Stimulated activated CD8-positive, alpha-beta memory T cell treated with anti-CD3 and anti-CD28 coated beads, Interleukin-2, amount 100 ng/mL, for 1 hour (primary cell): ENCODE data around the gene SRF.

ENCODE experiments used
- DNase-seq, 2 donors: peaks; one replicate each; pipeline ENCODE4 v3.0.0-alpha.2; 2020; ENCODE audit warnings: low read depth in 2 of 2

The SRF gene

DNA sequence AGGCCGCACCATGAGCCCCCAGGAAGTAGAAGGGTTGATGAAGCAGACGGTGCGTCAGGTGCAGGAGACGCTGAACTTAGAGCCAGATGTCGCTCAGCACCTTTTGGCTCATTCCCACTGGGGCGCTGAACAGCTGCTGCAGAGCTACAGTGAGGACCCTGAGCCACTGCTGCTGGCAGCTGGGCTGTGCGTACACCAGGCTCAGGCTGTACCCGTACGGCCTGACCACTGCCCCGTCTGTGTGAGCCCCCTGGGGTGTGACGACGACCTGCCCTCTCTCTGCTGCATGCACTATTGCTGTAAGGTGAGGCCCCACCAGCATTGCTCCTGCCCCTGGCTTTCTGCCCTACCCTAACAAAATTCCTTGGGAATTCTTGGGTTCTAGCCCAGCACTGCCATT lies 45.1 kb downstream of the SRF start:
- no peak for DNase-seq

DNA sequence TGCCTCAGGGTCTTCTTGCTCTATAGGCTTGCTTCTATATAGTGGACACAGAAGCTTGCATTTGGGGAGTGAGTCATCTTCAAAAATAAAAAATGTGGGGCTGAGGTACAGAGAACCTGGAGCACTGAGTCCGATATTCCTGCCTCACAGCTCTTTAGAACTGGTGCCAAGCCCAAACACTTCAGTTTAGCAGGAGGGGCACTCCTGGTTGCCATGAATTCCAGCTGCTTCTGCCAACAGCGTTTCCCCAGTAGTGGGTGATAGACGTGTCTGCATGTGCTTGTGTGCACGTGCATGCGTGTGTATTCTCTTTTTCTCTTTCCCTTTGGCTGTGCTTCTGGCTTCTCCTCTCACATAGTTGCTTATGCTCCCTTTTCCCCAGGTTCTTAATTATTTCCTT lies 46.3 kb downstream of the SRF start:
- no peak for DNase-seq

DNA sequence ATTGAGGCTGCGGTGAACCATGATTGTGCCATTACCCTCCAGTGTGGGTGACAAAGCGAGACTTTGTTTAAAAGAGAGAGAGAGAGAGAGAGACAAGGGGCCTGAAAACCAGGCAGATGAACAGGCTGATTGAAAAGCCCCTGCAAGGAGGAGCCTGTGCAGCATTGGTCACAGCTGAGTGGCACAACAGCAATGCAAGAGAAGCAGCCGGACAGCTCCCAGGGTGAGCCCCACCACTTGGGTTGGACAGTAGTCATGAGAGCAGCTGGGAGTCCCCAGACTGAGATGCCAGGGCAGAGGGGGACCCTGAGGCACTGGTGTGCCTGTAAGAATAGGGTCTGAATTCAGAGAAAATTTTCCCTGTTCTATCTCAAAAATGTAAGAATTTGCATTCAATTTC lies 48.0 kb downstream of the SRF start:
- no peak for DNase-seq

DNA sequence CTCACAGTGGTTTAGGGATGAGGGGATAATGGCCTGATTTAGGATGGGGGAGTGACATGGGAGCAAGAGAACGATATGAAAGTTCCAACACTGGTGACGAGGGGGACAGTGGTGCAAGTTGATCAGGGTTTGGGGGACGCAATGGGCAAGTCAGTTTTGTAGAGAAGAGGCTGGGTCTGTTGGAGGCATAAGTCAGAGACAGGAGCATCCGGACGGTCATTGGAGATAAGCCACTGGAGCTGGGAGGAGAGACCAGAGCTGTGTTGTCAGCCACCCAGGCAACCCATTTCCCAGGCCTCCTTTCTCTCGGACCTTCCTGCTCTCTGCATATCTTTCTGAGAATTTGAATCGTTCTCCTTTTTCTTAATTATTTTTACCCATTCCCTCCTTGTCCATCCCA lies 48.7 kb downstream of the SRF start:
- no peak for DNase-seq

DNA sequence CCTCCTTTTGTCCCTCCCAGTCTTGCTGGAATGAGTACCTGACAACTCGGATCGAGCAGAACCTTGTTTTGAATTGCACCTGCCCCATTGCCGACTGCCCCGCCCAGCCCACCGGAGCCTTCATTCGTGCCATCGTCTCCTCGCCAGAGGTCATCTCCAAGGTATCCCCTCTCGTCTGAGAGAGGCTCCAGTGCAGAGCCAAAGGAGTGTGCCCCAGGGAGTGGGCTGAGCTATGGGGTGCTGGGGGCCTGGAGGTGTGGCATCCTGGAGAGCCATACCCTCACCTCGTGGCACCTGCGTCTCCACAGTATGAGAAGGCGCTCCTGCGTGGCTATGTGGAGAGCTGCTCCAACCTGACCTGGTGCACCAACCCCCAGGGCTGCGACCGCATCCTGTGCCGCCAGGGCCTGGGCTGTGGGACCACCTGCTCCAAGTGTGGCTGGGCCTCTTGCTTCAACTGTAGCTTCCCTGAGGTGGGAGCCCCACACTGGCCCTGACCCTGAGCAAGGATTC lies 49.4 kb downstream of the SRF start:
- DNase-seq = no peak

DNA sequence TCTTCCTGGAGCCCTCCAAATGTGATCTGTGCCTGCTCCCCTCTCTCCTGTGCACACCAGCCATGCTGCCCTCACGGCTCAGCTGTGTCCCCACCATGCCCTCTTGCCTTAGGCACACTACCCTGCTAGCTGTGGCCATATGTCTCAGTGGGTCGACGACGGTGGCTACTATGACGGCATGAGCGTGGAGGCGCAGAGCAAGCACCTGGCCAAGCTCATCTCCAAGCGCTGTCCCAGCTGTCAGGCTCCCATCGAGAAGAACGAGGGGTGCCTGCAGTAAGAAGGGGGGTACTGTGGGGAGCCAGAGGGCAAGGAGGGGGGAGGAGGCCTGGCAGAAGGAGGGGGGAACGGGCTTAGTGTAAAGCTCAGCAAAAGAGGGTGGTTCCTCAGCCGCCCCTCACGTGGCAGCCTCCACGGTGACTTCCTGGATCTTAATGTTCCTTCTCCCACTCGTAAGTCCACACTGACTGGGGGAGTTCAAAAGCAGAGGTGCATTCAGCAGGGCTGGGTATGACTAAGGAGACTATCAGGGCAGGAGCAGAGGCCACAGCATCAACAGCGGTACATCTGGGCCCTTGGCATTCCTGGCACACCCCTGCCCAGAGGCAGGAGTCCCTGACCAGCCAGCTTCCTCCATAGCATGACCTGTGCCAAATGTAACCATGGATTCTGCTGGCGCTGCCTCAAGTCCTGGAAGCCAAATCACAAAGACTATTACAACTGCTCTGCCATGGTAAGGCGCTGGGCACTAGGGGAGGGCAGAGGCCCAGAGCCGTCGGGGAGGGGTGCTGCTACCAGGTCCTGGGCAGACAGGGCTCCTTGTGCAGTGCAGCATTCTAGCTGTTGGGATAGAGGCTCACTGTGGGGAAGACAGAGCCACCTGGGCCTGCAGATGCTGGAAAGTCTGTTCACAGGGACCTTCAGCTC lies 50.2 kb downstream of the SRF start:
- DNase-seq = no peak

DNA sequence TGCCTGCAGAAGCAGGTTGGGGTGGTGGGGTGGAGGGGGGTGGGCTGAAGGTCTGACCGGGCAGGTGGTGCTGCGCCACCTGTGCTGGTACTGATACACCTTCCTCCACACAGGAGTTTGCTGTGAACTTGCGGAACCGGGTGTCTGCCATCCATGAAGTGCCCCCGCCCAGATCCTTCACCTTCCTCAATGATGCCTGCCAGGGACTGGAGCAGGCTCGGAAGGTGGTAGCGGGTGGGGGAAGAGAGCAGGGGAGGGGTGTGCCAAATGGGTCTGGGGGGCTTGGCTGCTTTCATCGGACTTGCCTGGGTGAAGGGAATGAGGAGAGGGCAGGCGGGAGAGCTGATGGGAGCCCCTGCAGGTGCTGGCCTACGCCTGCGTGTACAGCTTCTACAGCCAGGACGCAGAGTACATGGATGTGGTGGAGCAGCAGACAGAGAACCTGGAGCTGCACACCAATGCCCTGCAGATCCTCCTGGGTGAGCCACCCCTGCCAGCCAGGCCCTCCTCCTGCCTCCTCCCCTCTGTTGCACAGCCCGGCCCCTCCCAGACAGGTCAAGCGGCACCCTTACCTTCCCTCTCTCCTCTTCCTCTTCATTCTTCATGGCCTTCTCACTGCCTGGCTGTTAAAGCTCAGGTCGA lies 51.5 kb downstream of the SRF start:
- no peak for DNase-seq

DNA sequence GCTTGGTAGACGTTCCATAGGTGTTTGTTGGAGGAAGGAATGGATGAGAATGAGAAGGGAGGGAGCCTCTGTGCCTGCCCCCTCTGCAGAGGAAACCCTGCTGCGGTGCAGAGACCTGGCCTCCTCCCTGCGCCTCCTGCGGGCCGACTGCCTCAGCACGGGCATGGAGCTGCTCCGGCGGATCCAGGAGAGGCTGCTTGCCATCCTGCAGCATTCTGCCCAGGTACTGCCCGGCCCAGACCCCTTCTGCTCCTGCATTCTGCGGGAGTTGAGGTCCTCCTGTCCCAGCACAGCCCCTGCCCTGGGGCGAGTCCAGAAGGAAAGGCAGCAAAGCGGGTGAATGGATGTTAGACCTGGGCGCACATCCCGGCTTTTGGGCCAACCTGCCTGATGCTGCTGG lies 52.1 kb downstream of the SRF start:
- no peak for DNase-seq

DNA sequence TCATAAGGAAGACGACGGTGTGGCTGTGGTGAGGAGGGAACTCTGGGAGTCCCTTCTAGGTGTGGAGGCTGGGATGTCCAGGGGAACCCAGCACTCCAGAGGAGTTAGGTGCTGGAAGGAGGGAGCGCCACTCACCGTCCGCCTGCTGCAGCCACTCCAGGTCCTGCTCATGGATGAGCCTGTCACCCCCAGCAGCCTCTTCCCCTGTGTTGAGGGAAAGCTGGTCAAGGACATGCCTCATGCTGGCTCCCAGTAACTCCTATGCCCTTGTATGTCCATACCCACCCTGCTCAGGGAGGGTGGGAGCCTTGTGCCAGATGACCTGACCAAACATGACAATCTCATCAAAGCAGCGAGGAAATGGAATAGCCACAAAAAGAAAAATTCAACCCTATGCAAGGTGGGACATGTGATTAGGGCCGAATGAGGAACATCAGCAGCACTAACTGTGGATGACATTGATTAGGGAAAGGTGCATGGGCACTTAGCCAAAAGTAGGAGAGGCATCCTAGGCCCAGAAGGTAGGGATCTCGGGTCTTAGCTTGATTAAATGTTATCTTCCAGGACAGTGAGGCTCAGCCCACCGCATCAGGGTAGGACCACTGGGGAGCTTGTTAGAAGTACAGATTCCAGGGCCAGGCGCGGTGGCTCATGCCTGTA lies 55.3 kb downstream of the SRF start:
- DNase-seq = no peak

DNA sequence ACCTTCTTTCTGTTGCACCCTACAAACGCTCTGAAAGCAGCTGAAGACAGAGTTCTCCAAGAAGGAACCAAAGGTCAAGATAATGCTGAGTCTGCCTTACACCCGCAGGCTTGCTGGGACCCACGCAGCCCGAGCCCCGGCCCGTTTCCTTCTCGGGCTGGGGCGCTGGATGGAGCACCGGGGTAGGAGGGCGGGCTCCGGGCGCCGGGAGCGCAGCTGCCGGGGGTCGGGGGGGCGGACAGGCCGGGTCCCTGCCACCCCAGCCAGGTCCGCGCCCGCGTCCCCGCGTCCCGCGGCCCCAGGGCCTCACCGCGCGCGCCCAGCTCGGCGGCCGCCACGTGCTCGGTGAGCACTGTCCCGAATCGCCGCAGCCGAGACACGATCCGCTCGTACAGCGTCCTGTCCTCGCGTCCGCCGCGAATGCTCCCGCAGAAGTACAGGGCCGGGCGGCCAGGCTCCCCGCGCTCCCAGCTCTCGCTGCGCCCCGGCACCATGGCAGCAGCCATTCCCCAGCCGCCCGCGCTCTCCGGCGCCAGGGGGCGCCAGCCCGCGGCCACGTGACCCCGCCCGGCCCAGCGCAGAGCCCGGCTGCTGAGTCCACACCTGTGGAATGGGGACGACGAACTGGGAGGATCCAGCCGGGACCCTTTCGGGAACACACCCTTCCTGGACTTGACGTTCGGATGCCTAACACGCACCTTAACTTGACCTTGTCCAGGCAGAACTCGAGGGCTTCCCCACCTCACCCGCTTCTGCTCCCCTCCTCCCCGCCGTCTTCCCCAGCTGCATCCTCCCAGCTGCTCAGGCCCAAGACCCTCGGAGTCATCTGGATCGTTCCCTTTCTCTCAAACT lies 58.1 kb downstream of the SRF start, which contains the start of gene DNPH1:
Gene DNPH1 (minus strand): TSS at position 531 of the 852 bp plus-strand sequence. CDS start 25 bp downstream, at position 506.
- peak; percentile 65 to 66 for DNase-seq

DNA sequence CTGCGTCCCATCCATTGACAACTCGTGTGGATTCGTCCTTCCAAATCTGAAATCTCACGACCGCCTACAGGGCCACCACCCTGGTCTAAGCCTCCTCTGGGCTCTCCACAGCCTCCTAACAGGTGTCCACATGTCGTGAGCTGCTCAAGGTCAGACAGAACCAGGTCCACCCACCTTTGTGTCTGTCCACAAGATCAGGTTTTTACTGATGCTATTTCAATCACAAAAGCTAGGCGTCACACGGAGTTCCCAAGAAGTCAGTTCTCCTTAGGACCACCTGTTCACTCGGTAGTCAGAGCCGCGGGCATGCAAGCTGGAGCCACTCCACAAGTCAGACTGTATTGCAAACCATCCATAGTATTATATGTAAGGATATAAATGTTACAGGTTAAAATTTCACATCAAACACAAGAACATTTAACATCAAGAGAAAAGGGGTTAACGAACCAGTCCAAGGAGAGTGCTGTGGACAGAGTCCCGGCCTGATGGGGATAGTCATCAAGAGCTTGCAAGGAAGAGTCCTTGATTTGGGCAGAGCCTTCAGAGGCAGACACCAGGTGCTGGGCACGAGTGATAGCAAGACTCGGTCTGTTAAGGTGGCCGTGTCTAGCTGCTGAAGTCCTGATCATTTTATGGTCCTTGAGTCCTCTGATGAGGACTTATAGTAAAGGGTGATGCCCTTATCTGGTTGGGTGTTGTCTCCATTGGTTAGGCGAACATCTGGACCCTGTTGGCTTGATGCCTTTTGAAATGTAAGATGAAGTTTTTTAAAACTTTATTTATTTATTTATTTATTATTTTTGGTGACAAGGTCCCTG lies 58.9 kb downstream of the SRF start:
- DNase-seq = no peak

DNA sequence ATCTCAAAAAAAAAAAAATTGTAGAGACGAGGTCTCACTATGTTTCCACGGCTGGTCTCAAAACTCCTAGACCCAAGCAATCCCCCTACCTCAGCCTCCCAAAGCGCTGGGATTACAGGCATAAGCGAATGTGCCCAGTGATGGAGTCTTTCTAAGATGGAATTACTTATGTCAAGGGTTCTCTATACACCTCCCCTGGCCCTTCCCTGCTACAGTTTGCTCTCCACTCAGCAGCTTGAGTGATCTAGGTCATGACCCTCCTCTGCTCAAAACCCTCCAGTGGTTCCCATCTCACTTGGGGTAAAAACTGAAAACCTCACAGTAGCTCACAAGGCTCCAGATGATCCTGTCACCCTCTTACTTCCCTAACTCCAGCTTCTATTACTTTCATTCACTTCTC lies 60.0 kb downstream of the SRF start:
- DNase-seq = no peak
